NT2/D1 (cell line): Measurements from ENCODE around the gene WNT3A.

Source experiments
- SUZ12 ChIP-seq: IDR thresholded peaks from 2 replicates; pipeline ENCODE4 v1.6.1; 2011; ENCODE audit not compliant: insufficient read length, insufficient read depth; ENCODE audit errors: extremely low read depth
- YY1 ChIP-seq: IDR thresholded peaks from 2 replicates; pipeline ENCODE4 v1.6.1; 2011; ENCODE audit not compliant: insufficient read length, insufficient read depth
- ZNF274 ChIP-seq: IDR thresholded peaks from 2 replicates; pipeline ENCODE4 v1.6.1; 2011; ENCODE audit warnings: mild to moderate bottlenecking, low read depth, low read length

- no peak for TF ChIP-seq SUZ12
- TF ChIP-seq ZNF274, result no peak
- no peak for TF ChIP-seq YY1
Observed at GRCh38 chr1:228009116-228009827, 2.5 kb downstream of the WNT3A start.
